ENCODE results near the gene SMAP2. TPM values are rescaled to one million over a fixed set of nuclear protein-coding genes. Genes with fewer than 3 reads are reported as not detected.

Gene SMAP2
- total RNA-seq, 1 experiment from 2014 or later, result 20.2 TPM

GRCh38 chr1:40353082-40353481, 20.4 kb upstream of the SMAP2 start:
- H3K27me3 Mint-ChIP-seq (ENCODE audit: insufficient read depth, unreplicated experiment), result no peaks in the 10 kb centered on the region
- no peaks in the 10 kb centered on the region for H3K36me3 Mint-ChIP-seq (ENCODE audit: insufficient read depth, unreplicated experiment)
- no peak for DNase-seq (ENCODE audit: unreplicated experiment)
- ChIA-PET CTCF (interaction anchor here (2.2 kb wide), 1 partner anchor 12 kb away, joined by 5 read pairs; no protein-coding TSS in a partner anchor), POLR2A (no interaction called here)
- no peak overlapping the region for H3K27ac Mint-ChIP-seq (ENCODE audit: low read depth, unreplicated experiment)
- intact Hi-C loops (cut with micrococcal nuclease), result no loop called here
- H3K4me3 Mint-ChIP-seq (ENCODE audit: unreplicated experiment), result no peak overlapping the region
- BruUV-seq (replicated peaks), result no TSS peak
- H3K4me1 Mint-ChIP-seq (ENCODE audit: insufficient read depth, unreplicated experiment), result no peaks in the 10 kb centered on the region
- TF ChIP-seq CTCF (IDR thresholded peaks at IDR 0.05; ENCODE audit: unreplicated experiment), result no peak
- H3K9me3 Mint-ChIP-seq (ENCODE audit: unreplicated experiment), result no peaks in the 10 kb centered on the region

GRCh38 chr1:40357625-40358024, 15.9 kb upstream of the SMAP2 start:
- no peak overlapping the region for H3K27ac Mint-ChIP-seq (ENCODE audit: low read depth, unreplicated experiment)
- DNase-seq (ENCODE audit: unreplicated experiment), result no peak
- TF ChIP-seq CTCF (IDR thresholded peaks at IDR 0.05; ENCODE audit: unreplicated experiment), result no peak
- H3K4me3 Mint-ChIP-seq (ENCODE audit: unreplicated experiment), result no peak overlapping the region
- ChIA-PET POLR2A (no interaction called here), CTCF (interaction anchor here (0.9 to 1.2 kb wide), 2 partner anchors 20 to 52 kb away, joined by 3 to 4 read pairs; no protein-coding TSS in a partner anchor)
- intact Hi-C loops (cut with micrococcal nuclease), result no loop called here
- H3K36me3 Mint-ChIP-seq (ENCODE audit: insufficient read depth, unreplicated experiment), result no peaks in the 10 kb centered on the region
- peaks cover 14% of the 10 kb centered on the region for H3K9me3 Mint-ChIP-seq (ENCODE audit: unreplicated experiment)
- no peaks in the 10 kb centered on the region for H3K27me3 Mint-ChIP-seq (ENCODE audit: insufficient read depth, unreplicated experiment)
- BruUV-seq (replicated peaks), result no TSS peak
- H3K4me1 Mint-ChIP-seq (ENCODE audit: insufficient read depth, unreplicated experiment), result no peaks in the 10 kb centered on the region

GRCh38 chr1:40360631-40361030, 12.9 kb upstream of the SMAP2 start:
- Mint-ChIP-seq H3K27ac (ENCODE audit: low read depth, unreplicated experiment) (no peak overlapping the region), H3K36me3 (ENCODE audit: insufficient read depth, unreplicated experiment) (no peaks in the 10 kb centered on the region), H3K9me3 (ENCODE audit: unreplicated experiment) (peaks cover 14% of the 10 kb centered on the region), H3K27me3 (ENCODE audit: insufficient read depth, unreplicated experiment) (no peaks in the 10 kb centered on the region), H3K4me3 (ENCODE audit: unreplicated experiment) (no peak overlapping the region), H3K4me1 (ENCODE audit: insufficient read depth, unreplicated experiment) (no peaks in the 10 kb centered on the region)
- intact Hi-C loops (cut with micrococcal nuclease), result no loop called here
- POLR2A ChIA-PET, result no interaction called here
- no peak for DNase-seq (ENCODE audit: unreplicated experiment)
- CTCF ChIA-PET, result interaction anchor here (0.6 kb wide), 1 partner anchor 21 kb away, joined by 3 read pairs; no protein-coding TSS in a partner anchor
- no TSS peak for BruUV-seq (replicated peaks)
- TF ChIP-seq CTCF (IDR thresholded peaks at IDR 0.05; ENCODE audit: unreplicated experiment), result no peak

- no peak for TF ChIP-seq CTCF (IDR thresholded peaks at IDR 0.05; ENCODE audit: unreplicated experiment)
- H3K4me1 Mint-ChIP-seq (ENCODE audit: insufficient read depth, unreplicated experiment), result no peaks in the 10 kb centered on the region
- BruUV-seq (replicated peaks), result no TSS peak
- H3K27me3 Mint-ChIP-seq (ENCODE audit: insufficient read depth, unreplicated experiment), result no peaks in the 10 kb centered on the region
- no peaks in the 10 kb centered on the region for H3K36me3 Mint-ChIP-seq (ENCODE audit: insufficient read depth, unreplicated experiment)
- ChIA-PET POLR2A (no interaction called here), CTCF (interaction anchor here (1.4 kb wide), 1 partner anchor 23 kb away, joined by 6 read pairs; no protein-coding TSS in a partner anchor)
- H3K27ac Mint-ChIP-seq (ENCODE audit: low read depth, unreplicated experiment), result no peak overlapping the region
- no peak overlapping the region for H3K4me3 Mint-ChIP-seq (ENCODE audit: unreplicated experiment)
- no peak for DNase-seq (ENCODE audit: unreplicated experiment)
- H3K9me3 Mint-ChIP-seq (ENCODE audit: unreplicated experiment), result peaks cover 14% of the 10 kb centered on the region
- intact Hi-C loops (cut with micrococcal nuclease), result no loop called here
Measured at GRCh38 chr1:40361201-40361600, 12.3 kb upstream of the SMAP2 start.

All from MCF 10A (cell line).